B cell (primary cell): Measurements from ENCODE around the gene GPR152. TPM values are rescaled to one million over a fixed set of nuclear protein-coding genes. Genes with fewer than 3 reads are reported as not detected.
"Not testable (repeated sequence)": the region's sequence is repeated elsewhere in the genome, so short reads cannot be mapped to it uniquely, and the experiment has no call there.

Experiments used
- ATAC-seq: fragments of 200-7000 bp; cut with Tn5 transposase; one replicate; pipeline ENCODE4 v1.10.0; 2021; ENCODE audit warnings: low read depth, mild to moderate bottlenecking, moderate number of reproducible peaks, moderate library complexity
- CTCF ChIA-PET: fragments of 350-600 bp; sonication (Branson Sonifier 250); formaldehyde crosslinking; loops from one replicate; lab custom pipeline; 2021; ENCODE audit warnings: antibody characterized with exemption, inconsistent platforms; lab: Charles Lee
- POLR2A ChIA-PET: fragments of 350-600 bp; sonication (Branson Sonifier 250); formaldehyde crosslinking; loops from one replicate; lab custom pipeline; 2021; ENCODE audit warnings: antibody characterized with exemption; lab: Charles Lee
- DNase-seq: peaks from one replicate; pipeline ENCODE4 v3.0.0; 2013
- H2AFZ ChIP-seq: 2 replicates; pipeline ENCODE4 v1.6.1; 2012; ENCODE audit warnings: mild to moderate bottlenecking, low read depth, low read length; ENCODE audit not compliant: insufficient read depth, poor library complexity, severe bottlenecking
- H3K27ac ChIP-seq, 2 donors: 1 replicate in 1 of 2; 2 replicates in 1 of 2; pipeline ENCODE4 v1.5.1; 2012 to 2013; ENCODE audit warnings: low read length in 2 of 2, mild to moderate bottlenecking in 2 of 2, moderate library complexity in 1 of 2
- H3K27me3 ChIP-seq, 4 experiments: fragments of 200-600 bp in 1 of 4; sonication (generic) in 1 of 4; replicated peaks in 1 of 4; 1 replicate in 2 of 4; 2 replicates in 2 of 4; pipeline versions ENCODE4 v1.6.1 to v1.7.0; 2013 to 2016; ENCODE audit warnings: low read length in 3 of 4, mild to moderate bottlenecking in 2 of 4, mixed read lengths in 1 of 4, moderate library complexity in 1 of 4; ENCODE audit not compliant: insufficient read depth in 4 of 4, control insufficient read depth in 3 of 4; ENCODE audit errors: control extremely low read depth in 1 of 4
- H3K36me3 ChIP-seq, 2 experiments: replicated peaks in 1 of 2; 1 replicate in 1 of 2; 2 replicates in 1 of 2; pipeline versions ENCODE4 v1.6.1 to v1.7.1; 2013; ENCODE audit warnings: low read length in 1 of 2; ENCODE audit not compliant: insufficient read depth in 2 of 2, control insufficient read depth in 1 of 2; ENCODE audit errors: control extremely low read depth in 1 of 2, extremely low read depth in 1 of 2
- H3K4me1 ChIP-seq, 2 donors: fragments of 200-600 bp in 1 of 2; sonication (generic) in 1 of 2; 1 replicate in 1 of 2; 2 replicates in 1 of 2; pipeline versions ENCODE4 v1.5.1 to v1.6.1; 2013 to 2017; ENCODE audit warnings: low read length in 2 of 2; ENCODE audit not compliant: control insufficient read depth in 2 of 2, insufficient read depth in 2 of 2
- H3K4me2 ChIP-seq: replicated peaks from 2 replicates; pipeline ENCODE3; 2012; ENCODE audit warnings: mild to moderate bottlenecking, low read depth, low read length; ENCODE audit not compliant: poor library complexity, severe bottlenecking
- H3K4me3 ChIP-seq, 5 experiments: fragments of 200-600 bp in 1 of 5; sonication (generic) in 1 of 5; 1 replicate in 3 of 5; 2 replicates in 2 of 5; pipeline versions ENCODE4 v1.5.1 to v1.7.0; 2011 to 2016; ENCODE audit warnings: low read length in 4 of 5, mild to moderate bottlenecking in 4 of 5, low read depth in 2 of 5, control low read depth in 1 of 5, moderate library complexity in 1 of 5; ENCODE audit not compliant: insufficient read depth in 1 of 5; ENCODE audit errors: control extremely low read depth in 1 of 5, extremely low read depth in 1 of 5
- H3K79me2 ChIP-seq: fragments of 200-600 bp; sonication (generic); one replicate; pipeline ENCODE4 v1.6.0; 2016; ENCODE audit warnings: low read length; ENCODE audit not compliant: control insufficient read depth, insufficient read depth
- H3K9ac ChIP-seq: fragments of 200-600 bp; sonication (generic); 2 replicates; pipeline ENCODE4 v1.6.1; 2017; ENCODE audit warnings: mild to moderate bottlenecking, low read length, moderate library complexity
- H3K9me3 ChIP-seq, 3 donors: one replicate each; pipeline versions ENCODE4 v1.6.1 to v1.7.1; 2013; ENCODE audit warnings: low read length in 2 of 3; ENCODE audit not compliant: control insufficient read depth in 2 of 3, insufficient read depth in 1 of 3; ENCODE audit errors: control extremely low read depth in 1 of 3
- H4K20me1 ChIP-seq: 2 replicates; pipeline ENCODE4 v1.6.0; 2012; ENCODE audit warnings: mild to moderate bottlenecking, low read length; ENCODE audit not compliant: insufficient read depth, control insufficient read depth, poor library complexity, severe bottlenecking
- H3K27ac Mint-ChIP-seq: one replicate; pipeline ENCODE4 v1.8.0; 2021; ENCODE audit warnings: mixed read lengths
- H3K27me3 Mint-ChIP-seq: one replicate; pipeline ENCODE4 v1.8.0; 2021; ENCODE audit warnings: mixed read lengths
- H3K4me1 Mint-ChIP-seq: one replicate; pipeline ENCODE4 v1.8.0; 2021; ENCODE audit warnings: mixed read lengths
- H3K4me3 Mint-ChIP-seq: one replicate; pipeline ENCODE4 v1.8.0; 2021; ENCODE audit warnings: mixed read lengths
- H3K9me3 Mint-ChIP-seq: one replicate; pipeline ENCODE4 v1.8.0; 2022; ENCODE audit warnings: mixed read lengths; ENCODE audit not compliant: insufficient read depth
- EZH2 ChIP-seq: IDR thresholded peaks from 2 replicates; pipeline ENCODE4 v1.6.1; 2012; ENCODE audit warnings: borderline replicate concordance, low read depth, mild to moderate bottlenecking, moderate library complexity, low read length; ENCODE audit not compliant: insufficient read depth, poor library complexity, severe bottlenecking
- WGBS: methylation state at CpG from one replicate; pipeline ENCODE4 v1.1.5; 2013; ENCODE audit warnings: missing lambda C conversion rate; ENCODE audit not compliant: insufficient coverage; 5-methylcytosine and 5-hydroxymethylcytosine counted together
- intact Hi-C: fragments of 100-400 bp; cut with micrococcal nuclease; formaldehyde crosslinking; loops from one replicate; pipeline ENCODE4 v1.10.0; 2022
- polyA plus RNA-seq: library from polyadenylated mRNA; depleted of rRNA; stranded (reverse); fragments of >200 nt; gene quantifications from 2 replicates; pipeline ENCODE4 v1.2.3, GENCODE V29; 2012
- total RNA-seq, 2 donors: library from RNA; stranded (reverse); fragments of 120-200 nt in 1 of 2; gene quantifications; 1 replicate in 1 of 2; 2 replicates in 1 of 2; pipeline versions ENCODE4 v1.2.3 to v1.2.4, GENCODE V29; 2013 to 2022
- TF ChIP-seq, protein P1 (sequence below): fragments of 200-600 bp; IDR thresholded peaks from one replicate; pipeline ENCODE4 v1.8.0; 2022; ENCODE audit warnings: antibody characterized with exemption, mild to moderate bottlenecking

Gene GPR152
- total and polyA plus RNA-seq, 2 donors (not counting 1 experiment from before 2014, with no cell fraction given) = 0.24 TPM; not detected in 1

DNA sequence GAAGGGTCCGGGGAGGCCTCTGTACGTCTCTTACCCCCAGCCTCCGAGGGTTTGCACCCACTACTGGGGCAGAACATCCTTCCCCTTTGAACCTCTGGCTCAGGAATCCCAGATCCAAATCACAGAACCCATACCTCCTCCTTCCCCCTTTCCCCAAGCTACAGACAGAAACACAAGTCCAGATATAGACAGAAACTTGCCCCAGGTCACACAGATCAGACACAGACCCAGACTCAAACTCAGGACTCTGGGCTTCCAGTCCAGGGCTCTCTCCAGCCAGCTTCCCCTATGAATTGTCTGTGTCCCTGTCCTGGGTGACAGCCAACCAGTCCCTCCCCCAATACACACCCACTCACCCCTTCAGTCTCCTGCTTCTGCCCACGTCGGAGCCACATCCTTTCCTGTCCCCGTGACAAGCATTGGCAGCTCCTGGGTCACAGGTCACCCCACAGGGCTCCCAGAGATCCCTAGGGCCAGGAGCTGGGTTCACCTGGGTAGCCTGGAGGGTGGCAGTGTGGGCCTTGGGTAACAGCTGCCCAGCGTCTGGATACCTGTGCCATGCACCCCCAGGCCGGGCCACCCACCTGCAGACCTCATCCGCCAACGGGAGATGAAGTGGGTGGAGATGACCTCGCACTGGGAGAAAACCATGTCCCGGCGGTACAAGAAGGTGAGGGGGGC lies 47.9 kb downstream of the GPR152 start:
- 17% methylated on average over 7 of the region's 13 CpGs for WGBS
- peak overlapping the region; percentile 89 for H3K9ac ChIP-seq
- H3K27ac ChIP-seq = peak overlapping the region; percentile 63 to 83
- ChIA-PET CTCF (interaction anchor here (1.3 to 5.7 kb wide), 8 partner anchors 8 to 64 kb away, joined by 3 to 121 read pairs (median 30); partner anchors contain the start of genes PTPRCAP, RPS6KB2 and TMEM134), POLR2A (interaction anchor here (1.4 to 6.8 kb wide), 11 partner anchors 8 to 103 kb away, joined by 3 to 195 read pairs (median 15); partner anchors contain the start of genes AIP, CARNS1, CDK2AP2 and PITPNM1)
- ATAC-seq = no peak
- DNase-seq = no peak
- peak overlapping the region; percentile 89 for H3K4me2 ChIP-seq
- H4K20me1 ChIP-seq = peaks cover 65% of the 10 kb centered on the region
- Mint-ChIP-seq H3K4me3 (peak overlapping the region; percentile 93), H3K27me3 (no peaks in the 10 kb centered on the region), H3K9me3 (no peaks in the 10 kb centered on the region), H3K27ac (peak overlapping the region; percentile 100), H3K4me1 (peaks cover 74% of the 10 kb centered on the region)
- H3K9me3 ChIP-seq = peaks cover 0 to 2% (median 0%) of the 10 kb centered on the region in 3 donors
- H3K36me3 ChIP-seq = peaks cover 0 to 52% of the 10 kb centered on the region in 2 experiments
- peaks cover 77 to 87% of the 10 kb centered on the region in 2 donors for H3K4me1 ChIP-seq
- peak overlapping the region; percentile 82 to 99 (median 96) for H3K4me3 ChIP-seq
- H2AFZ ChIP-seq = no peak overlapping the region
- intact Hi-C loops = loop anchor here (10.0 kb wide), 1 partner anchor 180 kb away; the partner anchor contains the start of gene GSTP1
- no peaks in the 10 kb centered on the region for H3K27me3 ChIP-seq
- H3K79me2 ChIP-seq = peaks cover 86% of the 10 kb centered on the region
- TF ChIP-seq, protein P1, sequence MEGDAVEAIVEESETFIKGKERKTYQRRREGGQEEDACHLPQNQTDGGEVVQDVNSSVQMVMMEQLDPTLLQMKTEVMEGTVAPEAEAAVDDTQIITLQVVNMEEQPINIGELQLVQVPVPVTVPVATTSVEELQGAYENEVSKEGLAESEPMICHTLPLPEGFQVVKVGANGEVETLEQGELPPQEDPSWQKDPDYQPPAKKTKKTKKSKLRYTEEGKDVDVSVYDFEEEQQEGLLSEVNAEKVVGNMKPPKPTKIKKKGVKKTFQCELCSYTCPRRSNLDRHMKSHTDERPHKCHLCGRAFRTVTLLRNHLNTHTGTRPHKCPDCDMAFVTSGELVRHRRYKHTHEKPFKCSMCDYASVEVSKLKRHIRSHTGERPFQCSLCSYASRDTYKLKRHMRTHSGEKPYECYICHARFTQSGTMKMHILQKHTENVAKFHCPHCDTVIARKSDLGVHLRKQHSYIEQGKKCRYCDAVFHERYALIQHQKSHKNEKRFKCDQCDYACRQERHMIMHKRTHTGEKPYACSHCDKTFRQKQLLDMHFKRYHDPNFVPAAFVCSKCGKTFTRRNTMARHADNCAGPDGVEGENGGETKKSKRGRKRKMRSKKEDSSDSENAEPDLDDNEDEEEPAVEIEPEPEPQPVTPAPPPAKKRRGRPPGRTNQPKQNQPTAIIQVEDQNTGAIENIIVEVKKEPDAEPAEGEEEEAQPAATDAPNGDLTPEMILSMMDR = no peak
- no peak for TF ChIP-seq EZH2

DNA sequence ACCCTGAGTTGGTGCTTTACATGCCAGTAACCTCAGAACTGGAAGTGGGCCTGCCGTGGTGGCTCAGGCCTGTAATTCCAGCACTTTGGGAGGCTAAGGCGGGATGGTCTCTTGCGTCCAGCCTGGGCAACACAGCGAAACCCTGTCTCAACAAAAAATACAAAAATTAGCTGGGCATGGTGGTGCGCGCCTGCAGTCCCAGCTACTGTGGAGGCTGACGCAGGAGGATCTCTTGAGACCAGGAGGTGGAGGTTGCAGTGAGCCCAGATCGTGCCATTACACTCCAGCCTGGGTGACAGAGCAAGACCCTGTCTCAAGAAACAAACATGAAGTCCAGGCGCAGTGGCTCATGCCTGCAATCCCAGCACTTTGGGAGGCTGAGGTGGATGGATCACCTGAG lies 49.4 kb downstream of the GPR152 start:
- peak overlapping the region; percentile 63 to 83 for H3K27ac ChIP-seq
- 76% methylated on average over 6 of the region's 9 CpGs for WGBS
- DNase-seq, H2AFZ ChIP-seq, H3K27me3 Mint-ChIP-seq, ATAC-seq, H3K27me3 ChIP-seq, H3K9me3 Mint-ChIP-seq, H3K9me3 ChIP-seq: not testable (repeated sequence)
- H4K20me1 ChIP-seq = peaks cover 77% of the 10 kb centered on the region
- peaks cover 97% of the 10 kb centered on the region for H3K79me2 ChIP-seq
- H3K9ac ChIP-seq = peak overlapping the region; percentile 89
- ChIA-PET POLR2A (interaction anchor here (0.6 to 6.8 kb wide), 19 partner anchors 10 to 104 kb away, joined by 3 to 195 read pairs (median 8); partner anchors contain the start of genes AIP, CARNS1, CDK2AP2 and CLCF1), CTCF (interaction anchor here (0.7 to 5.7 kb wide), 15 partner anchors 10 to 110 kb away, joined by 3 to 121 read pairs (median 16); partner anchors contain the start of genes AIP, PITPNM1, POLD4 and PTPRCAP)
- H3K4me3 ChIP-seq = peak overlapping the region in 4 of 5 experiments; percentile 92 to 99 (median 98)
- peak overlapping the region; percentile 89 for H3K4me2 ChIP-seq
- peak overlapping the region; percentile 93 for H3K4me3 Mint-ChIP-seq
- peak overlapping the region; percentile 100 for H3K27ac Mint-ChIP-seq
- peaks cover 67 to 80% of the 10 kb centered on the region in 2 donors for H3K4me1 ChIP-seq
- H3K4me1 Mint-ChIP-seq = peaks cover 69% of the 10 kb centered on the region
- H3K36me3 ChIP-seq = peaks cover 2 to 59% of the 10 kb centered on the region in 2 experiments
- intact Hi-C loops = loop anchor here (1.0 to 10.0 kb wide), 5 partner anchors 18 to 182 kb away; partner anchors contain the start of genes GSTP1, PTPRCAP and RPS6KB2

DNA sequence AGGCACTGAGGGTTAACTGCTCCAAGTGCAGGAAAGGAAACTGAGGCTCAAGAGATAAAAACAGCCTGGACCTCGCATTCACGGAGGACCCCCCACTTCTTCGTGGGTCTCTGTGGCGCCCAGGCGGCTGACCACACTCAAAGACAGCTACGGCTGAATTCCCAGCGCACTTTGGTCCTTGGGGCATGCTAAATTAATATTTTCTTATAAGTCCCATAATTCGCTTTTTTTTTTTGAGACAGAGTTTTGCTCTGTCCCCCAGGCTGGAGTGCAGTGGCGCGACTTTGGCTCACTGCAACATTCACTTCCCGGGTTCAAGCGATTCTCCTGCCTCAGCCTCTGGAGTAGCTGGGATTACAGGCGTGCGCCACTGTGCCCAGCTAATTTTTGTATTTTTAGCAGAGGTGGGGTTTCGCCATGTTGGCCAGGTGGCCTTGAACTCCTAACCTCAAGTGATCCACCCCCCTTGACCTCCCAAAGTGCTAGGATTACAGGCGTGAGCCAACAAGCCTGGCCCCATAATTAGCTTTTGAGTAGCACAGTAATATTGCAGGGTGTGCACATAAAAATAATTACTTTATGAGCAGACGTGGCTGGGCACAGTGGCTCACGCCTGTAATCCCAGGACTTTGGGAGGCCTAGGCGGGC lies 50.2 kb downstream of the GPR152 start:
- POLR2A ChIA-PET = interaction anchor here (0.8 to 6.8 kb wide), 26 partner anchors 9 to 212 kb away, joined by 3 to 195 read pairs (median 8); partner anchors contain the start of genes AIP, CARNS1, CDK2AP2 and CLCF1
- peak overlapping the region; percentile 70 to 83 for H3K27ac ChIP-seq
- not testable (repeated sequence) for H3K27me3 ChIP-seq, DNase-seq, H3K9me3 Mint-ChIP-seq, ATAC-seq, H3K9me3 ChIP-seq, H3K27me3 Mint-ChIP-seq
- H3K36me3 ChIP-seq = peaks cover 2 to 59% of the 10 kb centered on the region in 2 experiments
- H4K20me1 ChIP-seq = peaks cover 77% of the 10 kb centered on the region
- peaks cover 93% of the 10 kb centered on the region for H3K79me2 ChIP-seq
- peak overlapping the region; percentile 64 for H3K9ac ChIP-seq
- intact Hi-C loops = loop anchor here (1.0 to 10.0 kb wide), 2 partner anchors 80 to 182 kb away; partner anchors contain the start of gene GSTP1
- peaks cover 59 to 79% of the 10 kb centered on the region in 2 donors for H3K4me1 ChIP-seq
- H3K27ac Mint-ChIP-seq = peak overlapping the region; percentile 95
- CTCF ChIA-PET = interaction anchor here (0.6 to 5.7 kb wide), 29 partner anchors 10 to 306 kb away, joined by 3 to 121 read pairs (median 7); partner anchors contain the start of genes AIP, CDK2AP2, PITPNM1 and POLD4
- WGBS = 36% methylated on average over 13 of the region's 19 CpGs
- peak overlapping the region; percentile 34 for H2AFZ ChIP-seq
- H3K4me3 Mint-ChIP-seq = peak overlapping the region; percentile 84
- H3K4me3 ChIP-seq = peak overlapping the region; percentile 40 to 81 (median 61)
- peak overlapping the region; percentile 89 for H3K4me2 ChIP-seq
- H3K4me1 Mint-ChIP-seq = peaks cover 69% of the 10 kb centered on the region
